Measurements from ENCODE around the gene AVPR2. TPM values are rescaled to one million over a fixed set of nuclear protein-coding genes. Genes with fewer than 3 reads are reported as not detected.

AVPR2 gene
- total and polyA plus RNA-seq, 10 of the 15 experiments (the other 5 are each of a cell fraction or from before 2014, with no cell fraction given): 0.12 to 0.37 TPM; not detected in 8

- RAD21 ChIA-PET (ENCODE audit: unreplicated experiment): interaction anchor here (0.7 to 4.6 kb wide), 4 partner anchors 16 to 68 kb away, joined by 3 to 59 read pairs (median 3); partner anchors contain the start of gene ARHGAP4
- SMC1A ChIA-PET (ENCODE audit: uncharacterized antibody, unreplicated experiment): interaction anchor here (0.9 to 6.5 kb wide), 3 partner anchors 20 to 36 kb away, joined by 3 to 61 read pairs (median 4); partner anchors contain the start of gene ARHGAP4
- POLR2A ChIA-PET: interaction anchor here (0.6 to 2.0 kb wide), 6 partner anchors 16 to 104 kb away, joined by 3 to 9 read pairs (median 4); partner anchors contain the start of gene ARHGAP4
- DNase-seq (ENCODE audit: low read depth, low spot score): no peak
- Histone ChIP-seq H3K9ac (ENCODE audit: control insufficient read depth, insufficient read depth, low read length) (no peak overlapping the region; the same call in 1 of the 2 replicates), H3K9me3 (replicated peaks; ENCODE audit: control insufficient read depth, insufficient read depth, low read length) (no peaks in the 10 kb centered on the region), H3K4me3 (peak overlapping the region; percentile 47; the same call in 1 of the 2 replicates), H3K36me3 (ENCODE audit: control insufficient read depth in 2 of 2, insufficient read depth in 2 of 2, low read length in 1 of 2) (peaks cover 0 to 10% of the 10 kb centered on the region in 2 experiments; a peak in 3 of 4 replicates), H2AFZ (ENCODE audit: control insufficient read depth, low read depth, low read length) (peak overlapping the region; percentile 60), H3K79me2 (ENCODE audit: control insufficient read depth, insufficient read depth, low read length) (no peaks in the 10 kb centered on the region), H3K4me1 (ENCODE audit: control insufficient read depth, insufficient read depth, low read length) (no peaks in the 10 kb centered on the region), H3K4me2 (ENCODE audit: control insufficient read depth, insufficient read depth) (peak overlapping the region; percentile 68), H4K20me1 (ENCODE audit: control insufficient read depth, insufficient read depth) (no peaks in the 10 kb centered on the region), H3K27me3 (replicated peaks in 1 of 2; ENCODE audit: control insufficient read depth in 2 of 2, insufficient read depth in 2 of 2, low read length in 1 of 2) (no peaks in the 10 kb centered on the region), H3K27ac (ENCODE audit: control insufficient read depth, insufficient read depth) (no peak overlapping the region)
- no peak for FAIRE-seq
- peak; percentile 22 for ATAC-seq
- CTCF ChIA-PET: interaction anchor here (0.9 to 8.7 kb wide), 4 partner anchors 19 to 105 kb away, joined by 3 to 172 read pairs (median 22); partner anchors contain the start of gene ARHGAP4
- no TSS peak for BruUV-seq (replicated peaks)
- in situ Hi-C loops (cut with MboI): no loop called here
- 51% methylated on average over 6 of the region's 6 CpGs for WGBS (ENCODE audit: insufficient coverage, insufficient replicate concordance, low lambda C conversion rate, missing lambda C conversion rate)
- intact Hi-C loops (cut with micrococcal nuclease; ENCODE audit: unreplicated experiment): loop anchor here (5.0 kb wide), 1 partner anchor 987 kb away; no protein-coding TSS in a partner anchor
- TF ChIP-seq NR2F1 (conservative IDR thresholded peaks at IDR 0.05) (no peak), CEBPZ (IDR thresholded peaks at IDR 0.05; ENCODE audit: low read depth, low read length) (no peak), ZSCAN29 (IDR thresholded peaks at IDR 0.05) (no peak), POLR2A (IDR thresholded peaks at IDR 0.05; ENCODE audit: low read depth, low read length) (no peak), BRCA1 (IDR thresholded peaks at IDR 0.05; ENCODE audit: low read depth, low read length) (no peak), E2F8 (IDR thresholded peaks at IDR 0.05; ENCODE audit: low read depth, partially characterized antibody) (no peak), CUX1 (IDR thresholded peaks at IDR 0.05; ENCODE audit: insufficient replicate concordance, low read depth, low read length) (no peak), SMAD1 (IDR thresholded peaks at IDR 0.05; ENCODE audit: low read depth, partially characterized antibody) (no peak), PKNOX1 (IDR thresholded peaks at IDR 0.05) (no peak), HDAC2 (IDR thresholded peaks at IDR 0.05) (no peak), CHD1 (IDR thresholded peaks at IDR 0.05; ENCODE audit: low read depth, low read length) (no peak), FOS (IDR thresholded peaks at IDR 0.05; ENCODE audit: borderline replicate concordance, extremely low read depth, insufficient read length) (no peak)
Observed at GRCh38 chrX:153944800-153945150, 40.3 kb downstream of the AVPR2 start.
